Measurements from ENCODE around the gene COL16A1. TPM values are rescaled to one million over a fixed set of nuclear protein-coding genes. Genes with fewer than 3 reads are reported as not detected.

COL16A1 gene
- total RNA-seq: 0.32 and 1.0 TPM in 2 replicates

GRCh38 chr1:31703431-31704270 is at the start of gene COL16A1:
Gene COL16A1 (minus strand): TSS chr1:31704017. CDS start chr1:31702193, 1,824 bp downstream.

GRCh38 chr1:31644560-31645273 is 59.1 kb downstream of the COL16A1 start, which contains the start of gene PEF1:
Gene PEF1 (minus strand): TSS chr1:31644876. CDS start chr1:31644864, 12 bp downstream.

GRCh38 chr1:31617218-31617915 is 86.5 kb downstream of the COL16A1 start, which contains the start of gene HCRTR1:
Gene HCRTR1 (plus strand): TSS chr1:31617689. CDS start chr1:31619193, 1,504 bp downstream.

Other genes with a start within 250 kb of the COL16A1 start
- 331 and 542 TPM in 2 replicates for gene TINAGL1, start 127.5 kb downstream of the COL16A1 start, total RNA-seq
- gene HCRTR1, start 86.3 kb downstream of the COL16A1 start, total RNA-seq: 0.65 and 5.2 TPM in 2 replicates
- 75.1 and 109 TPM in 2 replicates for gene PEF1, start 59.1 kb downstream of the COL16A1 start, total RNA-seq
- 0.16 and 1.1 TPM in 2 replicates for gene ADGRB2, start 60.3 kb upstream of the COL16A1 start, total RNA-seq
- gene SPOCD1, start 112.0 kb upstream of the COL16A1 start, total RNA-seq: 2.8 and 6.3 TPM in 2 replicates
- 158 and 317 TPM in 2 replicates for gene PTP4A2, start 234.4 kb upstream of the COL16A1 start, total RNA-seq